Measurements from ENCODE around the gene INS. TPM values are rescaled to one million over a fixed set of nuclear protein-coding genes. Genes with fewer than 3 reads are reported as not detected.

INS gene
- total RNA-seq, 1 experiment from 2014 or later: not detected

GRCh38 chr11:2169626-2170570 lies 8.9 kb upstream of the INS start:
- in situ Hi-C loops (cut with HindIII; ENCODE audit: low pct_unique_long_range_greater_than_20kb, low sequenced_read_pairs): no loop called here
- DNase-seq (ENCODE audit: low read depth): no peak

GRCh38 chr11:2169005-2169378 lies 8.0 kb upstream of the INS start:
- no peak for DNase-seq (ENCODE audit: low read depth)
- in situ Hi-C loops (cut with HindIII; ENCODE audit: low pct_unique_long_range_greater_than_20kb, low sequenced_read_pairs): no loop called here

GRCh38 chr11:2168286-2169004 lies 7.4 kb upstream of the INS start:
- in situ Hi-C loops (cut with HindIII; ENCODE audit: low pct_unique_long_range_greater_than_20kb, low sequenced_read_pairs): no loop called here

GRCh38 chr11:2167141-2168045 lies 6.4 kb upstream of the INS start:
- no peak for DNase-seq (ENCODE audit: low read depth)
- in situ Hi-C loops (cut with HindIII; ENCODE audit: low pct_unique_long_range_greater_than_20kb, low sequenced_read_pairs): no loop called here

More at GRCh38 chr11:2168286-2169004, 7.4 kb upstream of the INS start:
- DNase-seq (ENCODE audit: low read depth): no peak

- in situ Hi-C loops (cut with HindIII; ENCODE audit: low pct_unique_long_range_greater_than_20kb, low sequenced_read_pairs): no loop called here
- DNase-seq (ENCODE audit: low read depth): no peak
Measured at GRCh38 chr11:2166091-2166851, 5.3 kb upstream of the INS start.

- in situ Hi-C loops (cut with HindIII; ENCODE audit: low pct_unique_long_range_greater_than_20kb, low sequenced_read_pairs): no loop called here
- no peak for DNase-seq (ENCODE audit: low read depth)
Measured at GRCh38 chr11:2165571-2165970, 4.6 kb upstream of the INS start.

GRCh38 chr11:2164861-2165555 lies 4.0 kb upstream of the INS start:
- in situ Hi-C loops (cut with HindIII; ENCODE audit: low pct_unique_long_range_greater_than_20kb, low sequenced_read_pairs): no loop called here
- DNase-seq (ENCODE audit: low read depth): no peak

GRCh38 chr11:2164081-2164480 lies 3.1 kb upstream of the INS start:
- in situ Hi-C loops (cut with HindIII; ENCODE audit: low pct_unique_long_range_greater_than_20kb, low sequenced_read_pairs): no loop called here
- DNase-seq (ENCODE audit: low read depth): no peak

- in situ Hi-C loops (cut with HindIII; ENCODE audit: low pct_unique_long_range_greater_than_20kb, low sequenced_read_pairs): no loop called here
Measured at GRCh38 chr11:2163428-2163978, 2.5 kb upstream of the INS start.

GRCh38 chr11:2159536-2160413 lies 1.2 kb downstream of the INS start:
- in situ Hi-C loops (cut with HindIII; ENCODE audit: low pct_unique_long_range_greater_than_20kb, low sequenced_read_pairs): no loop called here
- DNase-seq (ENCODE audit: low read depth): no peak

More at GRCh38 chr11:2163428-2163978, 2.5 kb upstream of the INS start:
- no peak for DNase-seq (ENCODE audit: low read depth)

GRCh38 chr11:2158966-2159365 lies 2.0 kb downstream of the INS start:
- no peak for DNase-seq (ENCODE audit: low read depth)
- in situ Hi-C loops (cut with HindIII; ENCODE audit: low pct_unique_long_range_greater_than_20kb, low sequenced_read_pairs): no loop called here

- no peak for DNase-seq (ENCODE audit: low read depth)
- in situ Hi-C loops (cut with HindIII; ENCODE audit: low pct_unique_long_range_greater_than_20kb, low sequenced_read_pairs): no loop called here
Measured at GRCh38 chr11:2158296-2158737, 2.7 kb downstream of the INS start.

- no peak for DNase-seq (ENCODE audit: low read depth)
- in situ Hi-C loops (cut with HindIII; ENCODE audit: low pct_unique_long_range_greater_than_20kb, low sequenced_read_pairs): no loop called here
Measured at GRCh38 chr11:2157294-2158040, 3.5 kb downstream of the INS start.

GRCh38 chr11:2156416-2157182 lies 4.4 kb downstream of the INS start:
- peak; percentile 42 for DNase-seq (ENCODE audit: low read depth)
- in situ Hi-C loops (cut with HindIII; ENCODE audit: low pct_unique_long_range_greater_than_20kb, low sequenced_read_pairs): no loop called here

- in situ Hi-C loops (cut with HindIII; ENCODE audit: low pct_unique_long_range_greater_than_20kb, low sequenced_read_pairs): no loop called here
- DNase-seq (ENCODE audit: low read depth): no peak
Measured at GRCh38 chr11:2155511-2155910, 5.5 kb downstream of the INS start.
